C1 segment of cervical spinal cord (tissue), 14 donors: ENCODE results near the gene SMARCAD1.
"Not testable (repeated sequence)": the region's sequence is repeated elsewhere in the genome, so short reads cannot be mapped to it uniquely, and the experiment has no call there.

ENCODE experiments used
- DNase-seq, 14 donors: peaks; one replicate each; lab custom pipeline; 2025; lab: John Stamatoyannopoulos, UW

SMARCAD1 gene

DNA sequence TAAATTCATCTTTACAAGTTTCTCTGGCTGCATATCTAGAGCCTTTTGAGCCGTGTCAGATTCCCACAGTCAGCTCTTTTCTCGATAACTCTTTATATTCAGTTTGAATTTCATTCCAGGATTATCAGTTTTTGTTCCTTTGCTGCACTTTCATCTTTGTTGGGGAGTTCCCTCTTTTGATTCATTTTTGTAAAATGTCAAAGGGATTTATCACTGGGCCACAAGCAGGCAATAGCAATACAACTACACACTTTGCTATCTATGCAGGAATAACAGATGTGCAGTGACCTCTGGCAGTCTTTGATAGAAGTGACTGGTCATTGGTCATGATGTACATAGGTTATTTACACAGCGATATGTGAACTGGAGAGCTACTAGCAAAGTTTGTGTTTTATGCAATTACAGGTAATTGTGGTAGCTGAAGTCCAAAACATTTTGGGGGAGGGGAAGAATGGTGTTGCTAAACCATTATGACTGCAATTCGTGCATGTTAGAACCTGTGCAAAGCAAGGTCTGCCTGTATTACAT is 91.1 kb downstream of the SMARCAD1 start:
- DNase-seq: no peak

- no peak for DNase-seq
These were observed 94.5 kb downstream of the SMARCAD1 start for GRCh38 chr4:94302191-94302590.

GRCh38 chr4:94304365-94304971 is 96.8 kb downstream of the SMARCAD1 start:
- no peak for DNase-seq

DNA sequence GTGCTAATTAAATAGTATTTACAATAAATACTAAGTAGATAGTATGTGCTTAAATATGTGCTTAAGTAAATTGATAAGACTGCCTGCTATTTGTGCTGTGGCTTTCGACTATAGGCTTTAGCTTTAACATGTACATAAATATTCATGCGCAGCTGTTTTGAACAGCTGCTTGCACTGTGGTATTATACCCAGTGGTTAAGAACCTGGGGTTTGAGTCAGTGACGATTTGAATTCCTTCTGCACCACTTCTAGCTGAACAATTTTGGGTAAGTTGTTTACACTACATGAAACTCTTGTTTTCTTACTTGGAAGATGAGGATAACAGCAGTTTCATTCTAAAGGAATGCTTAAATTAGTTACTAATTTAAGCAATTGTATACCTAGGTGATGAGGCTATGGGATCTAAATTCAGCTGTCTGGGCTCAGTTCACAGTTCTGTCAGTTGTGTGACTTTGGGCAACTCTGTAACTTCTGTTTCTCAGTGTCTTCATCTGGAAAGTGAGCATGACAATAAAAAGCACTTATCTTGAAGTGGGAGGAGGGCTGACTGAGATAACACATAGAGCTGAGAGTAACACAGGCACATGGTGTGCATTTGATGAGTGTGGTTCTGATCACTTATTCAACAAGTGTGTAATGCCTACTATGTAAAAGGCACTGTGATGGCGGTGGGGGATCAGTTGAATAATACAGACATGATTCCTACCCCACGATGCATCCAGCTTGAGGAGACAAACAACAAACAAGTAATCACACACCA is 98.0 kb downstream of the SMARCAD1 start:
- DNase-seq: no peak

GRCh38 chr4:94306713-94307112 is 99.0 kb downstream of the SMARCAD1 start:
- DNase-seq: no peak

DNA sequence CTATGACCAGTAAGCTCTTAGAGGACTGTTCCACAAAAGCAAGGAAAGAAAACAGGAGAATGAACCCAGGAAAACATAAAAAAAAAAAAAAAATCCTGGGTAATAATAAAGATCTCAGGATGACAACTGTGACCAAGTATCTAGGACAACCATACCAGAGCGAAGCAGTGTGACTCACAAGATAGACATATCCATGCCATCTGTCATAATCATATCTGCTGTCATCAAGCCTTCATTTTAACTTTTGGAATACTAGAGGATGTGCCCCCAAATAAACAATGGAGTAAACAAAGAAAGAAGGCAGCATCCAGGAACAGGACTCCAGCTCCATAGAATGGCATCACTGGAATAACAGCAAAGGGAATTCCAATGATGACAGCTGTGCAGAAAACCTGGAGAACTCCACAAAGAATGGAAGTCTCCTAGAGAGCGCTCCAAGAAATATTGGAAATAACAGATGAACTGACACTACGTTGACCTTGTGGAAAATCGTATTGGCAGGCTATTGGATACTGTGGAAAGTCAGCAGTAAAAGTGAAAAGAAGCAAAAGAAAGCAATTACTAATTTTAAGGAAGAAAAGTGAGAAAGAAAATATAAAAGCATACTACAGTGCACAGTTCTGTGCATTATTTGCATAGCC is 99.7 kb downstream of the SMARCAD1 start:
- DNase-seq: no peak

GRCh38 chr4:94319927-94320326 is 112.3 kb downstream of the SMARCAD1 start:
- DNase-seq: not testable (repeated sequence)

DNA sequence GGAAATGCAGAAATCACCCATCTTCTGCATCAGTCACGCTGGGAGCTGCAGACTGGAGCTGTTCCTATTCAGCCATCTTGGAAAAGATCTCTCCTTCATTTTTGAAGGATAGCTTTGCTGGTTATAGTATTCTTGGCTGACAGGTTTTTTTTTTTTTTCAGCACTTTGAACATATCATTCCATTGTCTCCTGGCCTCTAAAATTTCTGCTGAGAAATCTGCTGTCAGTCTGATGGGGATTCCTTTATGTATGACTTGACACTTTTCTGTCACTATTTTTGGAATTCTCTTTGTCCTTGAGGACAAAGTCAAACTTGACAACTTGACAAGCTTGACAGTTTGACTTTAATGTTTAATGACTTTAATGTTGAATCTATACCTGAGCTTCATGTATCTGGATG is 118.2 kb downstream of the SMARCAD1 start:
- no peak for DNase-seq

DNA sequence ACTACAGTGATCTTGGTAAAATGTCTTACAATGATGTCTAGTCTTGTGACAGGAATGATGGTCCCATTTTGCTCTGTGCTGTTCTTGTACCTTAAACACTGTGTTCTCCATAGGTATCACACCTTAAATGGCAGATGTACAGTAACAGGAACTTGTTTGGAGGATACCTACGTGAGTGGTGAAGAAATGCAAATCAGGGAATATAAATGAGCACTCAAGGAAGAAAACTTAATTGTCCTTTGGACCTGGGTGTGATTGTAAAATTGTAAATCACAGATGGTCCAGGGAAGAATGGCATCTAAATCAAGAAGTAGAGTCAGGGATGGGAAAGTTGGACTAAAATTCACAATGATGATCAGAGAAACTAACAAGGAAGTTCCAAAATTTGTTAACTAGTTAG is 122.3 kb downstream of the SMARCAD1 start:
- no peak for DNase-seq

- DNase-seq: no peak
These were observed 125.4 kb downstream of the SMARCAD1 start for GRCh38 chr4:94332983-94333590.

GRCh38 chr4:94333866-94334265 is 126.2 kb downstream of the SMARCAD1 start:
- no peak for DNase-seq

DNA sequence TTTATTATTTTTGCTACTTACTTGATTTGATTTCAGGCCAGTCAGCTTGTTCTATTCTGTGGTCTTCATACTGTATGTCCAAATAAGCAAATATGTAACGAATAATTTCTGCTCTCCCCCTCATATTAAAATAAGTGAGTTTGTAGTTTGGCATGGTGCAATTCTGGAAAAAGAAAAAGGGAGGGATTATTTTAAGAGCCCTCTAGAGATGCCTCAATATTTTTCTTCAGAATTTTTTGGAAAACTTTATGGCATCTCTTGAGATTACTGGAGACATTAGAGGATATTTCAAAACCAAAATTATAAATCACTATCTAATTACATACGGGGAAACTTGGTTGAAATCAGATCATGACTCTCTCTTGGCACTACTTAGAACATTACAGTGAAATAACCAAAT is 126.8 kb downstream of the SMARCAD1 start:
- DNase-seq: no peak

GRCh38 chr4:94334962-94335361 is 127.3 kb downstream of the SMARCAD1 start:
- no peak for DNase-seq

GRCh38 chr4:94336303-94336702 is 128.6 kb downstream of the SMARCAD1 start:
- no peak for DNase-seq

DNA sequence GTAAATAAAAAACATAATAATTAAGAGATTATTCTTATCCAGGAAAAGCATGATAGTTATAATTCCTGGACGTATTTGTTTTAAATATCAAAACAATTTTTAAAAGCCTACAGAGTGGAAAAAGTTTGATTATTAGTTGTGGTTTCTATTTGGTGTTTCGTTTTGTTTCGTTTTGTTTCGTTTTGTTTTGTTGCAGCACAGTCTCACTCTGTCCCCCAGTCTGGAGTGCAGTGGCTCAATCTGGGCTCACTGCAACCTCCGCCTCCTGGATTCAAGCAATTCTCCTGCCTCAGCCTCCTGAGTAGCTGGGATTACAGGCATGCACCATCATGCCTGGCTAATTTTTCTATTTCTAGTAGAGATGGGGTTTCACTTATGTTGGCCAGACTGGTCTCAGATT is 129.1 kb downstream of the SMARCAD1 start:
- not testable (repeated sequence) for DNase-seq

- DNase-seq: no peak
These were observed 131.2 kb downstream of the SMARCAD1 start for GRCh38 chr4:94338681-94339351.

DNA sequence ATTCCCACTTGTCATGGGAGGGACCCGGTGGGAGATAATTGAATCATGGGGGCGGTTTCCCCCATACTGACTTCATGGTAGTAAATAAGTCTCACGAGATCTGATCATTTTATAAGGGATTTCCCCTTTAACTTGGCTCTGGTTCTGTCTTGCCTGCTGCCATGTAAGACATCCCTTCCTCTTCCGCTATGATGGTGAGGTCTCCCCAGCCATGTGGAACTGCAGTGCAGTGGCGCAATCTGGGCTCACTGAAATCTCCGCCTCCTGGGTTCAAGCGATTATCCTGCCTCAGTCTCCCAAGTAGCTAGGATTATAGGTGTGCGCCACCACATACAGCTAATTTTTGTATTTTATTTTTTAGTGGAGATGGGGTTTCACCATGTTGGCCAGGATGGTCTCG is 132.1 kb downstream of the SMARCAD1 start:
- DNase-seq: no peak
